Measurements from ENCODE around the gene EPB42. TPM values are rescaled to one million over a fixed set of nuclear protein-coding genes. Genes with fewer than 3 reads are reported as not detected.

Gene EPB42
- total and polyA plus RNA-seq, 2 donors (not counting 1 experiment from before 2014, with no cell fraction given) = not detected

GRCh38 chr15:43225201-43225949, 4.6 kb upstream of the EPB42 start:
- peak; percentile 76 for ATAC-seq (ENCODE audit: low read depth)
- Histone ChIP-seq H2AFZ (ENCODE audit: insufficient read depth, low read depth, low read length, poor library complexity, severe bottlenecking) (peak overlapping the region; percentile 53), H3K4me2 (replicated peaks; ENCODE audit: low read depth, low read length, poor library complexity, severe bottlenecking) (no peak overlapping the region), H3K27me3 (replicated peaks in 1 of 4; ENCODE audit: control extremely low read depth in 1 of 4, control insufficient read depth in 3 of 4, insufficient read depth in 4 of 4, low read length in 3 of 4) (no peaks in the 10 kb centered on the region), H3K27ac (ENCODE audit: low read length in 2 of 2) (no peak overlapping the region), H3K36me3 (replicated peaks in 1 of 2; ENCODE audit: control extremely low read depth in 1 of 2, control insufficient read depth in 1 of 2, extremely low read depth in 1 of 2, insufficient read depth in 2 of 2, low read length in 1 of 2) (no peaks in the 10 kb centered on the region), H3K79me2 (ENCODE audit: control insufficient read depth, insufficient read depth, low read length) (no peaks in the 10 kb centered on the region), H3K4me3 (ENCODE audit: control extremely low read depth in 1 of 5, extremely low read depth in 1 of 5, insufficient read depth in 1 of 5, low read depth in 2 of 5, low read length in 4 of 5) (no peak overlapping the region), H4K20me1 (ENCODE audit: control insufficient read depth, insufficient read depth, low read length, poor library complexity, severe bottlenecking) (no peaks in the 10 kb centered on the region), H3K9me3 (ENCODE audit: control extremely low read depth in 1 of 3, control insufficient read depth in 2 of 3, insufficient read depth in 1 of 3, low read length in 2 of 3) (no peaks in the 10 kb centered on the region), H3K4me1 (ENCODE audit: control insufficient read depth in 2 of 2, insufficient read depth in 2 of 2, low read length in 2 of 2) (peaks cover 0 to 7% of the 10 kb centered on the region in 2 donors), H3K9ac (ENCODE audit: low read length) (no peak overlapping the region)
- TF ChIP-seq CTCF (IDR thresholded peaks at IDR 0.05) (peak; percentile 80), EZH2 (IDR thresholded peaks at IDR 0.05; ENCODE audit: borderline replicate concordance, insufficient read depth, low read depth, low read length, poor library complexity, severe bottlenecking) (no peak)
- CTCF ChIA-PET = interaction anchor here (0.6 to 19.7 kb wide), 36 partner anchors 9 to 552 kb away, joined by 3 to 549 read pairs (median 6); partner anchors contain the start of genes LCMT2, TGM5, TUBGCP4 and ZSCAN29
- WGBS (ENCODE audit: insufficient coverage) = 57% methylated on average over 13 of the region's 16 CpGs
- no peak overlapping the region for H3K4me3 Mint-ChIP-seq
- intact Hi-C loops (cut with micrococcal nuclease) = no loop called here
- no peak overlapping the region for H3K27ac Mint-ChIP-seq
- peaks cover 10% of the 10 kb centered on the region for H3K27me3 Mint-ChIP-seq
- no peaks in the 10 kb centered on the region for H3K9me3 Mint-ChIP-seq (ENCODE audit: insufficient read depth)
- peak; percentile 82 for DNase-seq
- peaks cover 7% of the 10 kb centered on the region for H3K4me1 Mint-ChIP-seq
- POLR2A ChIA-PET = no interaction called here

DNA sequence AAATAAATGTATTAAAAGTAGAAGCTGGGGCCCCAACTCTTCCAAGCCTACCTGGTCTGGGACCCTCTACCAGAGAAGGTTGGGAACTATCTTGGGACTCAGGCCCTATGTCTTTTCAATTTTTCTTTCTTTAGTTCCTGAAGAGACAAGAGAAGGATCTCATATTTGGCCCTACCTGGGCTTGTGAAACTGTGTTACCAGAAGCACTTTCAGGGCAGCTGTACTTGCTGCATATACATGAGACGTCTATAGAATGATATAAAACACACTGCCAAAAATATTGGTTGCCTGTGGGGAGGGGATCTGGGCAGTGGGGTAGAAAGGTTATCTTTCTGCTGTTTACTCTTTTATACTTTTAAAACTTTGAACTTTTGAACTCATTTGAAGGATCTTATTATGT, 604 bp upstream of the EPB42 start:
- Histone ChIP-seq H3K9ac (ENCODE audit: low read length) (no peak overlapping the region), H4K20me1 (ENCODE audit: control insufficient read depth, insufficient read depth, low read length, poor library complexity, severe bottlenecking) (no peaks in the 10 kb centered on the region), H3K36me3 (replicated peaks in 1 of 2; ENCODE audit: control extremely low read depth in 1 of 2, control insufficient read depth in 1 of 2, extremely low read depth in 1 of 2, insufficient read depth in 2 of 2, low read length in 1 of 2) (no peaks in the 10 kb centered on the region), H3K27ac (ENCODE audit: low read length in 2 of 2) (no peak overlapping the region), H3K27me3 (replicated peaks in 1 of 4; ENCODE audit: control extremely low read depth in 1 of 4, control insufficient read depth in 3 of 4, insufficient read depth in 4 of 4, low read length in 3 of 4) (no peaks in the 10 kb centered on the region), H3K79me2 (ENCODE audit: control insufficient read depth, insufficient read depth, low read length) (no peaks in the 10 kb centered on the region), H3K4me2 (replicated peaks; ENCODE audit: low read depth, low read length, poor library complexity, severe bottlenecking) (no peak overlapping the region), H3K9me3 (ENCODE audit: control extremely low read depth in 1 of 3, control insufficient read depth in 2 of 3, insufficient read depth in 1 of 3, low read length in 2 of 3) (no peaks in the 10 kb centered on the region), H2AFZ (ENCODE audit: insufficient read depth, low read depth, low read length, poor library complexity, severe bottlenecking) (no peak overlapping the region), H3K4me3 (ENCODE audit: control extremely low read depth in 1 of 5, extremely low read depth in 1 of 5, insufficient read depth in 1 of 5, low read depth in 2 of 5, low read length in 4 of 5) (no peak overlapping the region), H3K4me1 (ENCODE audit: control insufficient read depth in 2 of 2, insufficient read depth in 2 of 2, low read length in 2 of 2) (peaks cover 0 to 7% of the 10 kb centered on the region in 2 donors)
- POLR2A ChIA-PET = no interaction called here
- Mint-ChIP-seq H3K27me3 (peaks cover 10% of the 10 kb centered on the region), H3K27ac (no peak overlapping the region), H3K4me3 (no peak overlapping the region), H3K4me1 (peaks cover 7% of the 10 kb centered on the region), H3K9me3 (ENCODE audit: insufficient read depth) (peaks cover 2% of the 10 kb centered on the region)
- intact Hi-C loops (cut with micrococcal nuclease) = no loop called here
- ATAC-seq (ENCODE audit: low read depth) (no peak), DNase-seq (no peak)
- no CpG with 5 or more reads among the region's 1 CpG for WGBS (ENCODE audit: insufficient coverage)
- TF ChIP-seq EZH2 (IDR thresholded peaks at IDR 0.05; ENCODE audit: borderline replicate concordance, insufficient read depth, low read depth, low read length, poor library complexity, severe bottlenecking) (no peak), CTCF (IDR thresholded peaks at IDR 0.05) (no peak)
- CTCF ChIA-PET = interaction anchor here (19.7 kb wide), 1 partner anchor 62 kb away, joined by 549 read pairs; no protein-coding TSS in a partner anchor
